Nucleus accumbens (tissue), 56 donors: ENCODE data around the gene TRA2A.

Experiments used
- DNase-seq, 56 donors: peaks; one replicate each; lab custom pipeline; 2025; lab: John Stamatoyannopoulos, UW

Gene TRA2A

DNA sequence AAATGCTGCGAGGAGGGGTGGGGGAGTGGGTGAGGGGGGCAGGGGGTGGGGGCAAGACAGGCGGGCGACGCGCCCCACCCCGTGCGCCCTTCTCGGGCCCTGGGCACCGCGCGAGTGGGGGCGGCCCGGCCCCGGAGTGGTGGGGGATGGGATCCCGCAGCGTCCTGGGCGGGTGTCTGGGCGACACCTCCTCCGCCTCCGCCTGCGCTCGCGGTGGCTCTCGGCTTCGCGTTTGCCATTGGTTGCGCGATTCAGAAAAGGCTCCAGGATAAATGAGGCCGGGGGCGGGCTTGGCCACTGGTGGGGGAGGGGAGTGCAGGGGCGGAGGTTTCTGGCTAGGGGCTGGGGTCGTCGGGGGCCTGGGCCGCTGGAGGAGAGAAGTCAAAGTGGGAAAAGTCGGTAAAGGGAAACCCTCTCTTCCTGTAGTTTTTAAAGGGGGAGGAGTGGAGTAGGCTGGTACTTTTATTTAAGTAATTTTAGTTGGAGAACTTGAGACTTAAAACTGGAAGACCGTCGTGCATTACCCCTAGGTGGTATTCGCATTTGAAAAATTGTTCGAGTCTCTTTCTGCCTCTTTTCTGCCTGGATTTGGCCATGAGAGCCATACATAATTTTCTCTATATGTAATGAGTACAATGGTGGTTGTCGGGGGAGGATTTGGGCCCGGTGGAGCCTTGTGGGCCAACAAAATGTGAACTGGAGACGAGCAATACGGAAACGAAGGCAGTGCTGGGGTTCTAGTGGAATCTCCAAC is 60.5 kb downstream of the TRA2A start:
- DNase-seq, result no peak

DNA sequence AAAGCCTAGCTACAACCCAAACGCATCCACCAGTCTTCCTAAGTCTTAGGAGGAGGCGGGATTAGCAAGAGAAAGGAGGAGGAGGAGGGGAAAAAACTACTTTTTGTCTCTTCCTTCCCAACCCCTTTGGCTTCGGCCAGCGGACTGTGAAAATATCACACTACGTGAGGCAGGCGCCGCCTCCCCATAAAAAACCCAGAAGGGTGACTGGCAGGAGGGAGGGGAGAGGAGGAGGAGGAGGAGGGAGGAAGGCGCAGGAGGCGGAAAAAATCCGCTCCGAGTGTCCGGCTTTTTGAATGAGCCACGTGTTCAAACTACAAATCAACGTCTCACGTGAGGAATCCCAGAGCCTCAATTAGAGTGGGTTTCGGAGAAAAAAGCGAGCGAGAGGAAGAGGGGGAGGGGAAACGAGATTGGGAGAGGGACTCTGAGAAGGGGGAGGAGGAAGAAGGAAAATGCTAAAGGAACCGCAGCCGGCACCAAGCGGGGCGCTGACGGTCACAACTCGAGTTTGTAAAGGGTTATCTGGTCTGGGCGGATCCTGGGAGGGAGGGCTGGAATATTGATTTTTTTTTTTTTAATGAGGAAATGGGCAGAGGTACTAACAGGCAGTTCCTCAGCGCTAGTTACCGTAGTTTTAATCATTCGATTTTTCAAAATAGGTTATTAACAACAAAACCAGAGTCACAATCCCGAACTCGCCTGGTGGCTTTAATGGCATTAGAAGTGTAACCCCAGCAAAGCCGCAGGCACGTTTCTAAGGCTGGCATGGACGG is 61.3 kb downstream of the TRA2A start, which contains the start of gene IGF2BP3:
IGF2BP3 (minus strand) TSS at position 162 of the 776 bp plus-strand sequence. CDS start 381 bp downstream, outside the sequence.
- no peak for DNase-seq

DNA sequence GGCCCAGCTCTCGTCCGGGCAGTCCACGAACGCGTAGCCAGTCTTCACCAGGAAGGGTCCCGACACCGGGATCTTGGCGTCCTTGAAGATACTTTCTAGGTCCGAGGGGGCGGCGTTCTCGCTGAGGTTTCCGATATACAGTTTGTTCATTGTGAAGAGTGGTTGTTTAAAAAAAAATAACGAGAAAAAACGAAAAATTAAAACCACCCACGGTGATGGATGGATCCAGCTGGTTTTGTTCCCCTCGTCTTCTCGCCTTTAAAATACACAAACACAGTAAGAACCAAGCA is 61.9 kb downstream of the TRA2A start:
- DNase-seq, result no peak

DNA sequence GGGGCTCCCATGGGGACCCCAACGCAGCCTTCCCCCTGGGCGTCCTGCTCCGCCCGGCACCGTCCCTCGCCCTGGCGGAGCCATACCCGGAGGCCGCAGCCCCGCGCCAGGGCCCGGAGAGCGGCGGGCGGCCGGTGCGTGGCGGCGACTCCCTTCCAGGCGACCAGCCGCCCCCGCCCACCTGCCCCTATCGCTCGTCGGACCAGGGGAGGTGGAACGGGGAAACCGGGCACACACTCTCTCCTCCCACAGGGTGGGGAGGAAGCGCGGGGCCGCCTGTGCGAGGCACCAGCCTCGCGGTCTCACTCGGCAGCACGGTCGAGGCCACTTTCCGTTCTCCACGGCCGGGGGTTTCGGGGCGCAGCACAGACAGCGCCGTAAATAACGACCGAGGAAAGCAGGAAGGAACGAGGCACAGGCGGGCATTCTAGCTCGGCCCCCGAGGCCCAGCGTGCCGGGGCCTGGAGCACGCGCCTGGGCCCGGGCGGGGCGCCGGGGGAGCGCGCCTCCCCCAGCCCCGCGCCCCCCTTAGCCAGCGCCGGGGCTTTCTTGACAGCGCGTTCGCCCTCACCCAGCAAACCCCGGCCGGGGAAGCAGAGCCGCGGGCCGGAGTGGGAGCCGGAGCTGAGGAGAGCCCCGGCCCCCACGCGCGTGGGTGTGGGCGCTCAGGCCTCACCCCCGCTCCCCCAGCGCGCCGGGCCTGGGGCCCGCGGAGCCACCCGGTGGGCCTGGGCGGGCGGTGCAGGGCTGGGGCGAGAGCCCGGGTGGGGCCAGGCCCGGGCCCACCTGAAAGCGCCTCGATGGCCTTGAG is 62.4 kb downstream of the TRA2A start:
- no peak for DNase-seq

DNA sequence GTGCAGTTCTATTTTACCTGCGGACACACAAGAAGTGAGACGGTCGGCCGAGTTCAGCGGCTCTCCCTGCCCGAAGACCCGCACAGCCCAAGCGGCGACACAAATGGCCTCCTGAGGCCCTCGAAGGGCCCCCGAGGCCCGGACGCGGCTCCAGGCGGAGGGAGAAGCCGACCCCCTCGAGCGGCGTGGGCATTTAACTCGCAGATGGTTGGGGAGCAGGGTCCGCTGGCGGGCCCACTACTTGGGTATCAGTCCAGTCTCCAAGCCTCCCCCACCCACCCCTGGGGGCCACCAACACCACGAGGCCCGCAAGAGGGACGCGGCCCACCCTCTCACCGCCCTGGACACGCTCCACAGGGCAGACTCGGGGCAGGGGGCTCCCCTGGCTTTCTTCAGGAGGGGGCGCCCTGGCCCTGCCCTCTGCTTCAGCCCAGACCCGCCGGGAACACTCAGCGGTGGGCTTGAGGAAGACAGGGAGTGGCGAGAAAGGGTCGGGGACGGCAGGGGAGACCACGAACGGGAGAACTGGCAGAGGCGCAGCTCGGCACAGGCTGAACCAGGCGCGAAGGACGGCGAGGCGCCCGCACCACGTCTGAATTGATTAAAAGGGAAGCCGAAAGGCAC is 63.1 kb downstream of the TRA2A start:
- DNase-seq, result no peak

DNA sequence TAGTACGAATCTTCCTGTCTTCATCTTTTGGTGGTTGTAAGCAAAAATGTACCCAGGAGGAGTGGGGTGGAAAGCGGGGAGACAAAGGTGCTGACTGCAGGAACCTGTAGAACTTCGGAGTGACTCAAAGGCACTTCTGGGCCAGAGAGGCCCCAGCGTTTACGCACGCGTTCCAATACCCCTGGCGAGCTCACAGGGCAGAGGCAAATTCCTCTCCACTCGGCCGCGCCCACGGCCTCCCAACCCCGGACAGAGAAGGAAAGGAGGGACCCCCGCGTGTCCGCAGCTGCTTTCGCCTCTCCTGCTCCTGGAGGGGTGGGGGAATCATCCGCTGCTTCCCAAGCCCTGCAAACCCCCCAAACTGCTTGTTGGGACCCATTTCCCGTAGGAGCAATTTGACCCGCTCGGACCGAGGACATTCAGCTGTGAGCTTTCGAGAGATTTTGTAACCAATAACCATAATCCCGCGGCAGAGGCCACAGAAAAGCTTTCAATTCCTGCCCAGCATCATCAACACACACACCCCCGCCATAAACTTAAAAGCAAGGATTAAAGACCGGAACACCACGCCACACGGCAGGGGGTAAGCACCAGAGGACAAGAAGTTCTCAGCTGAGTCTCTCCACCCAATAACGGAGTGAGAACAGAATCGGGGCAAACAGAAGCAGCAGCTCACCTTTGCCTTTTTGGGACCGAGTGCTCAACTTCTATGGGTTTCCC is 63.8 kb downstream of the TRA2A start:
- no peak for DNase-seq

DNA sequence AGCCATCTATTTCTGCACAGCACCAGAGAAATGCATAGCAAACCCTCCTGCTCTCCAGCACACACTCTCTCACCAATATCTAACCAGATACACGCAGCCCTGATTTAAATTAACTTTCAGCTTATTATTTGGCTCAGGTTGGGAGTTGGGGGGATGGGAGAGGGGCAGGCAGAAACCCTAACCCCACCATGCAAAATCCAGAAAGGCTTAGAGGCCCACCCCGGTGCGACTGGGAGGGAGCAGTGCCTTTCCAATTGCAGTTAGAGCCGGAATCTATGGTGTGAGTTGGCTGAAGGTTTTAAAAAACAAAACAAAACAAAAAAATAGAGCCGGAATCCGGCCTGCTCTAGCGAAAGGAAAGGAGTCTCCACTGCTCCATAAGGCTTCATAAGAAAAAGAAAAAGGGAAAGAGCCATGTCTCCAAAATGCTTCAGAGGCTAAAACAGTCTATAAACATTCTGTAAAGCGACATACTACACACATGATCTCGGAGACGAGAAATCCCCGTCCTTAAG is 64.4 kb downstream of the TRA2A start:
- DNase-seq, result no peak

DNA sequence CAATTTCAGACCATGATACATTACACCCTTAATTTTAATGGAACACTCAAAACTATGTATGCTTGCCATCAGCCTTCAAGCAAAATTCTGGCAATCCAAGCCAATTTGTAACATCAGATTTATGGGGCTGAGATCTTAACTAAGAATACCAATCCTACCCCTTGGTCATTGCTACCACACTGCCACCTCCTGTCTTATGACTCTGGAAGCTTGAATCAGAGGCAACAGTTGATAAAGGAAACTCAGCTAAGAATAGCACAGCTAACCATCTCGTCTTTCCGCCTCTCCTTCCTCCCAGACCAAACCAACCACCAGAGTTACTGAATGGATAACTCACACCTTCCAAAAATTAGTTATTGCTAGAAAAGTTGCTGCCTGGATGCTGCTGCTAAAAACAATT is 68.9 kb downstream of the TRA2A start:
- DNase-seq, result peak in 5 of 56 donors; percentile 1 to 9 (median 2)

DNA sequence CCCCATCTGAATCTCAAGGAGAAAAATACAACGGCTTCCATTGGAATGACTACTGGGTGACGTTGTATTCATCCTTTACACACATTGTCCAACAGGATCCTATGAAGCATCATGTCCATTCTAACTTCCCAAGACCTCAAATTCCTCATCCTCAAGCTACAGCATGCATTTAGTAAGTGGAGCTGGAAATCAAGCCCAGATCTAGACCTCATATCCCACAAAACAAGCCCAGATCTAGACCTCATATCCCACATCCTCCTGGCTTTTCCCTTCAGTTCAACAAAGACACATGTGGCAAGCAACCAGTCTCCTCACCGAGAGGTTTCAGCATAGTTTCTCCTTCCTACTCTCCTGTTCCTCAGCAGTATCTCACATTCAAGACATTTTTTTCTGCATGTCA is 73.7 kb downstream of the TRA2A start:
- DNase-seq, result no peak

DNA sequence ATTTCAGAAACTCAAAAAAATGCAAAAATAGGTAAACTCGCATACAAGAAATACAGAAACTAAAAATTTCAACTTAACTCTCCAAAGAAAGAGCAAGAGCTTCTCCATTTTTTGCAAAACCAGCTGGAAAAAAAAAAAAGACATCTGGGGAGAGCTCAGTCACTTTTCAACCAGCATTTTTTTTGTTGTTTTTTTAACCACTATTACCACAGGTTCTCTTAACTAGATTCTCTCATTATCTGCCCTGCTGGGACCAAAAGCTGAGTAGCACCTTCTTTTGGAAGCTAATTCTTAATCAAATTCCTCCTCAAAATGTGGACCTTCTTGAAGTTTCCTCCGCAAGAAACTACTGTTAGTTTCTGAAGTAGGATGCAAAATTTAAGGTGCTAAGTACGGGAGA is 75.7 kb downstream of the TRA2A start:
- DNase-seq, result no peak

DNA sequence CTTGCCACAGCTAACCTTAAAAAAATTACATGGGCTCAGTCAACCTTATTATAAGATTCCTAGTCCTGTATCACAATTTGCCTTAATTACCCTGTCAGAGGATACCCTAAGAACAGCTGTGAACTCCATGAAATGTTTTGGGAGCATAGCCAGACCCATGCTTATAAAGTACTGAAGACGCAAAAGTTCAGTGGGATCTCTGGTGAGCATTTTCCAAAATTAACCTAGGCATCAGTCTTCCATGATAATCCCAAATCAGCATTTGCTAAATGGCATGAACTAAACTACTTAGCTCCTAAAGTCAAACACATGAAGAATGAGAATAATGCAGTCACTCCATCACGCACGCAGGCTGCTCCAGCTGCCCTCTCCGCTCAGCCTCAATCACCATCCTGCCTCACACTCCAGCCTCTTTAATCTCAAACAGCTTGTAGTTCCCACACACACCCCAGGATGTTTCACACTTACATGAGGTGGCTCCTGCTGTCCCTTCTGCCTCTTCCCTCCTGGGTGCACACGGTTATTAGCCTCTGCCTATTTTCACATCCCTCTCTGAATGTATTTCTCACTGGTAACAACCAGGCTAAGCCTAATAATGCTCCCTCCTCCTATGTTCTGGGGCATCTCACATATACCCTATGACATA is 76.8 kb downstream of the TRA2A start:
- DNase-seq, result no peak
